GM21381 (cell line): ENCODE measurements around the gene FNDC10.
"Not testable (repeated sequence)": the region's sequence is repeated elsewhere in the genome, so short reads cannot be mapped to it uniquely, and the experiment has no call there.

Experiments used
- ATAC-seq: cut with Tn5 transposase; IDR thresholded peaks from one replicate; pipeline ENCODE4 v1.9.1; 2021; ENCODE audit warnings: mild to moderate bottlenecking, moderate library complexity; ENCODE audit not compliant: unreplicated experiment

The FNDC10 gene

GRCh38 chr1:1599935-1600860 lies at the start of gene FNDC10:
Gene FNDC10 (minus strand): TSS chr1:1600135. CDS start chr1:1600015, 120 bp downstream.
- ATAC-seq = no peak

- ATAC-seq = not testable (repeated sequence)
These were observed 48.3 kb upstream of the FNDC10 start for GRCh38 chr1:1648265-1648664.

GRCh38 chr1:1647567-1648241 lies 47.8 kb upstream of the FNDC10 start:
- not testable (repeated sequence) for ATAC-seq

GRCh38 chr1:1646326-1646725 lies 46.4 kb upstream of the FNDC10 start:
- not testable (repeated sequence) for ATAC-seq

DNA sequence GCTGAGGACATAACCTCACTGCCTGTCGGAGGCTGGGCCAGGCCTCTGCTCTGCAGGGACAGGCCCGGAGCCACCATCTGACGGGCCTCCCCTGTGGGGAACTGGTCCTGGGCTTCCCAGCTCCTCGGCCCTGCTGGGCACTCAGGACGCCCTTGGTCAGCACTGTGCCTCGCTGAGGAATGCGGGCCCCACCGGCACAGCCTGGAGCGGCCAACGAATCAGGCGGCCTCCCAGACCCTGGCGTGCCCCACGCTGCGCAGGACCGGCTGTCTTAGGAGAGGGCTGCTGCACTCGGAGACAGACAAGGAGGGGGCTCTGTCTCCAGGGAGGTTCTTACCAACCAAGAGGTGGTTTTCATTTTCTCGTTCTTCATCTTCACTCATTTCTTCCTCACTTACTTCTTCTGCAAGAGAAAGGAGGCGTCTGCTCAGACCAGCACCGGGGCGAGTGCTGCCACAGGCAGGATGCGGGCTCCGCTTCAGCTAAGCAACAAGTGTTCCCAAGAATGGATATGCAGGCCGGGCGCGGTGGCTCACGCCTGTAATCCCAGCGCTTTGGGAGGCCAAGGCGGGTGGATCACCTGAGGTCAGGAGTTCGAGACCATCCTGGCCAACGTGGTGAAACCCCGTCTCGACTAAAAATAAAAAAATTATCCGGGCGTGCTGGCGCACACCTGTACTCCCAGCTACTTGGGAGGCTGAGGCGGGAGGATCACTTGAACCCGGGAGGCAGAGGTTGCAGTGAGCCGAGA lies 41.0 kb upstream of the FNDC10 start:
- not testable (repeated sequence) for ATAC-seq

DNA sequence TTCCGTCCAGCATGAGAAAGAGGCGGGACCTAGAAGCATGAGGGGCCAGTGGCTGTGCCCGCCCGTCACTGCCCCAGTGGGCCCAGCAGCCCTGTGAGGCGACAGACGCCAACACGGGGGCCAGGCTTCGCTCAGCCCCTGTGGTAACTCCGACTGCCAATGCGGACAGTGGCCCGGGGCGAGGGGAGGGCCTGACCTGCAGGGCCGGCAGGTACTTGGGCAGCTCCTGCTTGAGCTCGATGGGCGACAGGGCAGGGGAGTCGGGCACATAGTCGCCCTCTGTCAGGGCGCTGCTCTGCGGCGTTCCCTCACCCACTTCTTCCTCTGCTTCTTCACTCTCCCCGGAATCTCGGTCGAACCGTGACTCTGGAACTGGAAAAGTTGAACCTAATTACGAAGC lies 40.1 kb upstream of the FNDC10 start:
- not testable (repeated sequence) for ATAC-seq

- not testable (repeated sequence) for ATAC-seq
These were observed 39.4 kb upstream of the FNDC10 start for GRCh38 chr1:1639368-1639767.

DNA sequence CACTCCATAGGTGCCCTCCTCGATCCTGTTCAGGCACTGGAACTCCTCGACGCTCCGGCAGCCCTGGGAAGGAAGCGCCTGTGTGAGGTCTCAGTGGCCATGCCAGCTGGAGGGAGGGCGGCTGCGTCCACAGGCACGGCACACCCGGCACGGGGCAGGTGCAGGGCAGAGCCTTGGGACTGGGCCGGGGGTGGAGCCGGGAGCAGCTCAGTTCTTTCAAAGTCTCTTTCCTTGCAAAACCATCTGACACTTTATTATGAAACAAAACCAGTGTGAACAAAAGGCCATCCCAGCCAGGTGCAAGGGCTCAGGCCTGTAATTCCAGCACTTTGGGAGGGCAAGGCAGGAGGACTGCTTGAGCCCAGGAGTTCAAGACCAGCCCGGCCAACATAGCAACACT lies 38.6 kb upstream of the FNDC10 start:
- ATAC-seq = not testable (repeated sequence)

DNA sequence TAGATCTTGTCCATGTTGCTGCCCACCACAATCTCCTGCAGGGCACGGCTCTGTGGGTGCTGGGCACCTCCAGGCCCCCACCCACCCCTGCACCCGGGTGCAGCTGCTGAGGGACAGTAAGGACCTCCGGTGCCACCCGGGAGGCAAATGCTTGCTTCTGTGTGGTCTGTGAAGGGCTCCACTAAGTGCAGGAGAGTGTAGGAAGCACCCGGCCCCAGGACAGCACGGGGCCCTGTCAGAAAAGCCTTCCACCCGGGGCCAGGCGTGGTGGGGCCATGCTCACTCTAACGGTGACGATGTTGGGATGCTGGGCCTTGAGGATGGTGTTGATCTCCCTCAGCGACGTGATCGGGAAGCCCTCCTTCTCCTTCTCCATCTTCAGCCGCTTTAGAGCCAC lies 37.5 kb upstream of the FNDC10 start:
- not testable (repeated sequence) for ATAC-seq

- not testable (repeated sequence) for ATAC-seq
These were observed 36.9 kb upstream of the FNDC10 start for GRCh38 chr1:1636621-1637478.

DNA sequence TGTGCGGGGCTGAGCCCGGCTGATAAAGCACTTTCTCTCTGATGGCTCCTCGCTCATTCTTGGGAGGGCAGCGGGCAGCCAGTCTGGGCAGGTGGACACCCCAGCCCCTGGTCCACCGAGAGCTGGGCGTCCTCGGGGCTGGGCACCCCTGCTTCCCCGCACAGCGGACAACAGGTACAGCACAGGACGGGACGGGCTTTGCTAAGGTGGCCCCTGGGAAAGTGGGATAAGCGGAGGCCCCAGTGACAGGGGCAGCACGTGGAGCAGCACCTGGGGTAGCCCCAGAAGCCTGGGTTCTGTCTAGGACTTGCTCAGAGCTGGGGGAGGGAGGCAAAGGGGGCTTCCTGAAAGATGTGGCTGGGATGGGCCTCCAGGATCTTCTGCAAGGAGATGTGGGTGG lies 34.7 kb upstream of the FNDC10 start:
- ATAC-seq = not testable (repeated sequence)

DNA sequence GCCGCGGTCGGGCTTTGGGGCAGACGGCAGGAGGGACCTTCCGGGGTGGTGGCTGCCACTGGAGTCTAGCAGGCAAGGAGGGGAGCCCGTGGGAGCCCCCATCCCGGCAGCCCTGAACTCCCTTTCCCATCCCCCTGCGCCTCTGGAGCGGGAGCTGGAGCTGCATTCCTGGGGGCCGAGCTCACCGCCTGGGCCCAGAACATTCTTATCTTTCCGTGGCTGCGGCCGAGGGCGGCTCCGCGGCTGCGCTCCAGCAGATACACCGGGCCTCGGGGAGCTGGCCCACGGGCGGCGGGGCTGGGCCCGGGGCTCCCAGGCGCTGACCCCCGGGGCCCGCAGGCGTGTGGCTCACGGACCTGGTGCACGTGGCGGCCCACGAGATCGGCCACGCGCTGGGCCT lies 33.5 kb upstream of the FNDC10 start:
- ATAC-seq = not testable (repeated sequence)

DNA sequence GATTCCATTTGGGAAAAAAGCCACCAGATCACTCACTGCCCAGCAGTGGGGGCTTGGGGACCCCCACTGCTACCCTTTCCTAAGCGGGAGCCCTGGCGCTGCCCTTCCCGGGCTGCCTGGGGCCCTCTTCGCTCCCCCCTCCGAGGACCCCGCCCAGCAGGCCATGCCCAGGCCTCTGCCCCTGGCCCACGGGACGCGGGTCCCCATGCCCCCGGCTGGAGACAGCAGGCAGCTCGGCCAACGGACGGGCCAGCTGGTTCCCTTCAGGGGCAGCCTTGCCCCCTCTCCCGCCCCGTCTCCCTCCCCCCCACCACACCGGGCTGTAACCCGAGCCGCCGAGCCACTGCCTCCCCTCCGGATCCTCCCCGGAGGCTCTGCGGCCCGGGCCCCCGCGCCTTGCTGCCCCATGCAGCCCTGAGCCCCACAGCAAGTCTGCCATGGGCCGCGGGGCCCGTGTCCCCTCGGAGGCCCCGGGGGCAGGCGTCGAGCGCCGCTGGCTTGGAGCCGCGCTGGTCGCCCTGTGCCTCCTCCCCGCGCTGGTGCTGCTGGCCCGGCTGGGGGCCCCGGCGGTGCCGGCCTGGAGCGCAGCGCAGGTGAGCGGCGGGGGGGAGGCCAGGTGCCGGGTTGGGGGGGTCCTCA lies 32.0 kb upstream of the FNDC10 start, which contains the start of gene MMP23B:
Gene MMP23B (plus strand): TSS at position 392 of the 639 bp plus-strand sequence. CDS start 46 bp downstream, at position 438.
- ATAC-seq = no peak

GRCh38 chr1:1630965-1631781 lies 31.2 kb upstream of the FNDC10 start:
- ATAC-seq = no peak

GRCh38 chr1:1630191-1630964 lies 30.4 kb upstream of the FNDC10 start:
- ATAC-seq = peak; percentile 51

DNA sequence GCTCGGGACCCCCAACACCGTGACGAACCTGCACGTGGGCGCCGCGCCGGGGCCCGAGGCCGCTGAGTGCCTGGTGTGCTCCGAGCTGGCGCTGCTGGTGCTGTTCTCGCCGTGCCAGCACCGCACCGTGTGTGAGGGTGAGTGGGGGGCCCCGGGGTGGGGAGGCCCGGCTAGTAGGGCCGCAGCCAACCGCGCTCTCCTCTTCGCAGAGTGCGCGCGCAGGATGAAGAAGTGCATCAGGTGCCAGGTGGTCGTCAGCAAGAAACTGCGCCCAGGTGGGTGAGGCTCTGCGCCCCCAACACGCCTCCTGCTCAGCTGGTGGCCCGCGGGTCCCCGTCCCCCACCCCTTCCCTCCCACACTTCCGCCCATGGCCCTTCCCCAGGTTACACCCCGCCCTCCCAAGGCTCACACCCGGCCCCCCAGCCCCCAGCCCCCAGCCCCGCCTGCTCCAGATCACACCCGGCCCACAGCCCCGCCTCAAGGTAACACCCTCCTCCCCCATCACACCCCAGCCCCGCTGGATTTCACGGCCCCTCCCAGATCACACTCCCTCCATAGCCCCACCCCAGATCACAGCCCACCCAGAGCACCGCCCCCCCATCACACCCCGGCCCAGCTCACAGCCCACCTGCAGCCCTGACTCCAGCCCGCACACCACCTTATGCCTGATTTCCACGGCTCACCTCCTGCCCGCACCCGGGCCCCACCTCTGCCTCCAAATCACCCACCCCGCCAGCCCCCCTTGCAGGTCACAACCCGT lies 29.7 kb upstream of the FNDC10 start:
- no peak for ATAC-seq

DNA sequence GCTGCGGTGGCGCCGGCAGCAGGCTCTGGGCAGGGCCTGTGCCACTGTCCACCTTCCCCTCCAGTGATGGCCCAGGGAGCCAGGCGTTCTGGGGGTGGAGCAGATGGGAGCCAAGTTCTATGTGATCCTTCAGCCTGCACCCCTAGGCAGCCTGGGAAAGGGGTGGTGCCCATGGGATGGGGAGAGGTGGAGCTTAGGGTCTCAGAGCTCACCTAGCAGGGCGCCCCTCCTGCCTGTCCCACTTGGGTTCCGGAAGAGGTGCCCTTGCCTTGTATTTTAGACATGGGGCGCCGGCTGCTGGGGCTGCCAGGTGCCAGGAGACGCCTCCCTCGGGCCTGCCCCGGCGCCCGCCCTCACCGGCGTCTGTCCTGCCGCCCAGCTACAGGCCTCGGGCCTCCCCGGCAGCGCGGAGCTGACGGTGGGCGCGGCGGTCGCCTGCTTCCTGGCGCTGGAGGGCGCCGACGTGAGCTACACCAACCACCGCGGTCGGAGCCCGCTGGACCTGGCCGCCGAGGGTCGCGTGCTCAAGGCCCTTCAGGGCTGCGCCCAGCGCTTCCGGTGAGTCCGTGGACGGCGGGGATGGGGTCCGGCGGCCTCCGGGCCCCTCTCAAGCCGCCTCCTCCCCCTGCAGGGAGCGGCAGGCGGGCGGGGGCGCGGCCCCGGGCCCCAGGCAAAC lies 29.0 kb upstream of the FNDC10 start:
- ATAC-seq = no peak
